HG03457 (cell line): Measurements from ENCODE around the gene SLC22A23.

Experiments
- ATAC-seq: cut with Tn5 transposase; IDR thresholded peaks from one replicate; pipeline ENCODE4 v1.9.1; 2021; ENCODE audit warnings: moderate number of reproducible peaks; ENCODE audit not compliant: unreplicated experiment

The SLC22A23 gene

DNA sequence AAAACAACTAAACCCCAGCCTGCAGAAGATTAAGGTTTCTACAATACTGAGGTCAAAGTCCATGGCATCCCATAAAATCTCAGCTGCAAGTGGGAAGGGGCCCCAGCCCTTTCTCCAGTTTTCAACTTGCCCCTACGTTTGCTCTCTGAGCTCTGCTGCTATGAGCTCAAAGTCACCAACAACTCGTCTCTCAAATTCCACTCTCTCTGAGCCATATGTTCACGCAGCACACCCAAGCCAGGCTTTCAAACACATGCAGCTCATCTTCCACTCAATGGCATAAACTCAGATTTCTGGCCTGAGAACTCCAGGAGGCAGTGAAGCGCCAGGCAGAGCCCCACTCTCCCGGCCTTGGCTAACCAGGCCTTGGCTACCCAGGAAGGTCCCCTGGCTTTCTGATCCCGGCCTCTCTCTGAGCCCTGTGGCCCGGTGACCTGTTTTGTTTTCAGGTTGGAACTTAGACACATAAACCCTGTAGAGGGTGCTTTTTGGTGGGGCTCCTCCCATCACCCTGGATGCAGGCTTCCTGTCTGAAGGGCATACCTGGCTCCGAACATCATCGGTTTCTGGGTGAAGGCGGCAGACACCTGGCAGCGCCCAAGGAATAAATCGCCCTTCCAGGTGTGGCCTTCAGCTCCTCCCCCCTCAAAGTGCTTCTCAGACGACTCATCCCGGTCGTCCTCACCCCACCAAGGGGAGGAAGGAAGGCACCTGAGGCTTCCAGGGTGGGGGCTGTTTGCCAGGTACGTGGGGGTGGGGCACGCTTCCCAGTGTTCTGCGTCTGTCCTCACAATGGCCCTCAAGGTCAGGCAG, 12.4 kb downstream of the SLC22A23 start:
- ATAC-seq, result no peak

DNA sequence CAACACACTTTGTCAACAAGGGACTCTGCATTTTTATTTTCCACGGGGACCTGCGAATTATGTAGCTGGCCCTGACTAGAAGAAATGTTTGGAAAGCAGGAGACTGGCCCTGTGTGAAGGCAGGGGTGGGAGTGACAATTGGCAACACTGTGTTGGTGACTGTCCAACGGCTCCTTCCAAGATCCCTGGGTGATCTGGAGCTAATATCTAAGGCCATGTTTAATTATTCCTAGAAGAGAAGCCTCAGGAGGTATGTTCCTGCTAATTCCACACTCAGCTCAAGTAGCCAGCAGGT, 13.7 kb downstream of the SLC22A23 start:
- no peak for ATAC-seq

DNA sequence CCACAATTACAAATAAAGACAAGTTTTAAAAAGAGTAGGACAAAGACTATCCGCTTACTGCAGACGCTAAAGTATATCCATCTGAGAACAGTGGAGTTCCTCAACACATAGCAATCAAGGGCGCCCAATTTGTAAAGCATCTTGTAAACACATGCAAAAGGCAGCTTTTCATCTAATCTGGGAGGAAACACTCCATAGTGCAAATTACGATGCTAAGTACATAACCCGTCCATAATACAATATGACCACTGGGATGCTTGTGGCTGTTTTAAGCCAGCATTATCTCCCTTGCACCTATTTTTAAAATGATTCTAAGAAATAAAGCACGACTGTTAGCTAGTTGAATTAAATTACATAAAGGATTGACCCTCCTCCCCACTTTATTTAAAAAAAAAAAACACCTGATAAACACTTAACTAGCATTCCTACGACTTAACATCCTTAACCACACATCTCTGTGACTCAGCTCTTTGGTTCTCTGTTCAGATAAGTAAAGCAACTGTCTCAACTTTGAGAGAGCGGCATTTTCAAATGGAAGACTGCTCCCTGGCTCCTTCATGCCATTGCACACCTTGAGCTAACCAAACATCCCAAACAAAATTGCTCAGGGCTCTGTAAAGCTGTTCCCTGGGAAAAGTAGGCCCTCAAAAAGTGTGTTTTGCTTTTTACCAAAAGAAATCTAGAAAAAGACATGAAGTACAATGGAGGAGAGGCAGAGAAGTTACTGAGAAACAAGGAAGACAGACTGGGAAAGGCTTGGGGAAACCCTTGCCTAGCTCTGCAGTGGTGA, 14.2 kb downstream of the SLC22A23 start:
- no peak for ATAC-seq

DNA sequence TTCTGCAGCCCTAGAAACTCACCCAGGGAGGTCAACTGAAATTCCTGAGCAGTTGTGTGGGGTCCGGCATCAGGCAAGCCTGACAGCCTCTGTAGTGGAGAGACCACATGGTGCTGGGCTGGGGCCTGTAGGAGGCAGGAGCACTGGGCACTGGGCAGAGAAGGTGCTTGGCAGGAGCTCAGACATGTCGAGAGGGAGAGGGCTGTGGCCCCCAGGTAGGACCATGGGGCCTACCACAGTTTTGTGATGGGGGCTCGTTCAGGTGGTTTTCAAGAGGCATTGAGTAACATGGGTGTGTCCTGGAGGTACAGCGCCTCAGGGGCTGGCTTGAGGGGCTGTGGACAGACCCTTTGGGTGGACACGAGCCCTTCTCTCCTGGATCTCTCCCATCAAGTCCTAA, 15.9 kb downstream of the SLC22A23 start:
- ATAC-seq, result no peak

DNA sequence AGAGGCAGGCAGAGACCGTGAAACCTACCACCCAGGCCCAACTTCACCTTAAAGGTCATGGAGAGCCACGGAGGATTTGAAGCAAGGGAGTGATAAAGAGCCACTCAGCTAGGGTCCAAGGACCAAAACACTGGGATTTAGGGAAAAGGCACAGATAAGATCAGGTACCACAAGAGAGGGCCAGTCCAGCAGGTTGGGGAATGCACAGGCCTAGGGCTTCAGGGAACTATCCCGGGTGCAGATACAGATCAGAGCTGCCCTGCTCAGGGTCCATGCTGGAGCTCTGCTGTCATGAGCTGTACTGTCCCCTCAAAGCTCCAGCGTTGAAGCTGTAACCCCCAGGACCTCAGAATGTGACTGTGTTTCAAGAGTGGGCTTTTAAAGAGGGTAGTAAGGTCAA, 16.9 kb downstream of the SLC22A23 start:
- ATAC-seq, result no peak

DNA sequence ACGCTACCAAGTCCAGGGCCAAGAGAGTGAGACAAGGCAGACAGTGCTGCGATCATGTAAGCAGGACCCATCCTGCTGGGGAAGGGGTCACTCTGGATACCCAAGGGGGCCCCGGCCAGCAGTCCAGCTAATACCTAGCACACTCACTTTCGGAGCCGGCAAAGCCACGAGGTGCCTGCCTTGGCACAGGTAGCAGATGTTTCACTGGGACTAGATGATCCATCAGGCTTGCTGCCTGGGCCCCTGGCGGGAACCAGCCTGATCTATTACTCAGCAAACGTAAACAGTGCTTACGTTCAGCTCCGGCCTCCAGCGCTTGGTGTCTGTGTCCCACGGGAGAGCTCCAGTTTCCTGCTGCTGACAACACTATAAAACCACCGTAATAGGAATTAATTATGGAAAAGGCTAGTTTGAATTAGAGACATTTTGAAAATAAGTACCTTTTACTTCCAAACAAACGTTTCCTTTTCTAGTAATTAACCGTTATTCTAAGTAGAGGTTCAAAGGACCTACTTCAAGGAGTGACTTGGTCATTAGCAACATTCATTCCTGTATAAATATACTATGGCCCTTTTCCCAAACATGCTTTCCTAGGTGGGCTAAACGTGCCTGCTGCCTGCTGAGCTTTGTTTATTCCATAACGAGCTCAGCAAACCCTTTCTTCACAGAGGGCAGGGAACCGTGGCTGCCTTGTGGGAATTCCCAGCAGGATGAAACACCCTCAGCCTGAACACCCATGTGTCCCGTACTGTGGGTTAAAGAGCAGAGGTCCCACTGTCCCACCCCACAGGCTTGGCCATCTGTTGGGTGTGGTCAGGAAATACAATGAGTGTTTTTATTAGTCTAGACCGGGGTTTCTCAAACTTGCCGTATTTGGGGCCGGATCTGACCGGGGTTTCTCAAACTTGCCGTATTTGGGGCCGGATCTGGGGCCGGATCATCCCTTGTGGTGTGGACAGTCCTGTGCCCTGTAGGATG, 18.4 kb downstream of the SLC22A23 start:
- no peak for ATAC-seq

DNA sequence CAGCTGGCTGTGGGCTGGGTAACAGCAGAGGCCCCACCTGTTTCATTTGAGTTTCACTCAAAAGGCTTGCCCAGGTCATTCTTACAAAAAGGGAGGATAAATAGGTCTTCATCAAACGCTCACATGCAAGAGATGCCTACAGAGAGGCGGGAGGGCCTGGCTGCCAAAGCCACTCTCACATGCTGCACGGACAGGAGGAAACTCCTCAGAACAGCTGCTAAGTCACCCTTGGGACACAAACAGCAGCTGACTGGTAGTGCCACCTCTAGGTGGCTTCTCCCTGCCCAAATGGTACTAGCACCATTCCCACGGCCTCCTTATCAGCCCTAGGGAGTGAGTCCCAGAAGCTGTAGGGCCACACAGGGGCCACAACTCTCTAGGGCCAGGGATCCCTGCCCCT, 23.8 kb downstream of the SLC22A23 start:
- ATAC-seq, result no peak

DNA sequence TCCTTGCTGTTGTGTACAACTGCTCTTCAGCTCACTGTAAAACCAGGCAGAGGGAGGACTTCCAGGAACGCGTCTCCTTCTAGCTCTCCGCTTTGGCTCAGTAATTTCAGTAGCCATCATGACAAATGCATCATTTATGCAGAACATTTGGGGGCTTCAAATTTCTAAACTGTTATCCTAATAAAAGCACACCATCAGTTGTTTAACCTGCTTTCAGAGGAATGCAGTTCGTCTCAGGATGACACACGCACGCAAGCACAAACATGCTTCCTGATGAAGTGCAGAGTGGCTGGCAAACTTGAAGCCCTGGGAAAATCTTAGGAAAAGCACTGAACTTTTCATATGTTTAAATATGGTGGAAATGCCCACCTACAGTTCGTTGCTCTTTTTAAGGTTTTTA, 24.4 kb downstream of the SLC22A23 start:
- no peak for ATAC-seq

DNA sequence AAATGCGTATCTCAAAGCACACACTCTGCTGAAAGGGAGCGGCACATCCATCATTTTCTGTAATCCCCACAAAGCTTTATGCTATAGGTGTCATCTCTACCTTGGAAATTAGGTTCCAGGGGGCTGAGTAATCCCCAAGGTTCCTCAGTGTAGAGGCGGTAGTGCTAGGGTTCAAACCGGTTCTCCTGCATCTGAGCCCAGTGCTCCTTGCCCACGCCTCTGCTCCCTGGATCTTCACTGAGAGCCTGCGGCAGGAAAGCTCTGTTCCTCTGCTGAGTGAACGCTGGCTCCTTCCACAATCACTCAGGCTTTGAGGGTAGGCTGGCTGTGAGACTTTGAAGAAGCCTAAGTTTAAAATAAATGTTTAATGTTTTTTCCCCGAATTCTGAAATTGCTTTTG, 24.9 kb downstream of the SLC22A23 start:
- no peak for ATAC-seq

DNA sequence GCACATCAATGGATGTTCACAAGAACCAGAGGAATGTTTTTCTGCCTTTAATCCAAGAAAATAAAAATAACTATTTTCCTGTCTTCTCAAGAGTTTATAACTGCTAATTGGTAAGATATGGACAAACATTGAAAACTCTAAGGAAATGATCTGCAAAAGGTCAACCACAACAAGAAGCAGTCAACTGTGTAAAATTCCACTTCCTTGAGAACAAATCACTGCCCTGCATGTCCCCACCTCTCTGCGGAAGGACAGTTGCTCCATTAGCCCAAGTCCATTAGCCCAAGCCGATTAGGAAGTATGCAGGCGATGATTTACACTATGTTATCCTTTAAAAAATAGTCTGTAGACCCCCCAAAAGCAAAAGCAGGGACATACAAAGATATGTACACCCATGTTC, 27.6 kb downstream of the SLC22A23 start:
- ATAC-seq, result no peak

DNA sequence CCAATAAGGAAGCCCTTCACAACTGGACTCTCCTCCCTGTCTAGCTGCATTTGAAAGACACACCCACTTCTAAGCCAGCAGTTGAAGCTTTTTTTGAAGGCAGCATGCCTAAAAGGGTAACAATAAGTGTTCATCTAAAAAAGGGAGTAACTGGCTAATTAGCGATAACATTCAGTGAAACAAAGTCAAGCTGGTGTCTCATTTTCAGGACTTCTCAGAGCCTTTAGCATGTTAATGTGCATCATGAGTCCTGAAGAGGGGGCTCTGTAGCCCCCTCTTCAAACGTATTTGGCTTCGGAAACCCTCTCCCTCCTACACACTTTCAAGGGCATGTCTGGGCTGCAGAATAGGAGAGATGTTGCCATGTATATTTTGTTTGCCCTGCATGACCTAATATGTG, 28.1 kb downstream of the SLC22A23 start:
- ATAC-seq, result no peak

DNA sequence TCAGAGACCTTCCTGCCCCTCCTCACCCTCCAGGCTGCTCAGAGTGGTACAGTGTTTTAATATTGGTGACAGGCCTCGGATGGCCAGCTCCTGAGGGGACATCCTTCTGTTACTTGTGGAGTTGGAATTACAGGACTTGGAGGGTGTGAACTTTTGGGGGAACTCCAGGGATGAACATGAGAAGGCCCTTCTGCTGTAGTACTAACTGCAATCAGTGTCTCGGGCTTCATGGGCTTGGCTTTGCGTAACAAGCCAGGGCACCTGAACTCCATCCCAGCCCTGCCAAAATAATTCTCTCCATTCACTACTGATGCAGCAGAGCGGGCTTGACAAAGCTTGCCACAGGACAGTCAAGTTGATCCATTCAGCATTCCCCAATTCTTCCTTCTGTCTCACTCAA, 28.6 kb downstream of the SLC22A23 start:
- ATAC-seq, result no peak

DNA sequence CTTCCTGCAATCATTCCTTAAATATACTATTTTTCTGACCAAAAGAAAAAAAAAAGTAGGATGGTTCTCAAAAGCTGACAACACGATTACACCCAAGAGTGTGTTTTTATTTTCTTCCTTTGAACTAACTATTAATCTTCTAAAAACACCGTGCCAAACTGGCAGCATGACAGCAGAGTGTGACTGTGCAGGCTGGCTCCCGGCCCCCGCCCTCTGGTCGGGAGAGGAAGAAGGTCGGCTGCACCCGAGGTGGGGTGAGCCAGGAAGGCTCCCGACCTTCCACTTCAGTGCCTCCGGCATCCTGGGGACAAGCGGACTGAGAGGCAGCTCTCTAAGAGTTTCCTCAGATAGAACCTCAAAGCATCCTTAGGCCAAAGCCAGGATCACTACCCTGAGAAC, 29.2 kb downstream of the SLC22A23 start:
- ATAC-seq, result no peak

DNA sequence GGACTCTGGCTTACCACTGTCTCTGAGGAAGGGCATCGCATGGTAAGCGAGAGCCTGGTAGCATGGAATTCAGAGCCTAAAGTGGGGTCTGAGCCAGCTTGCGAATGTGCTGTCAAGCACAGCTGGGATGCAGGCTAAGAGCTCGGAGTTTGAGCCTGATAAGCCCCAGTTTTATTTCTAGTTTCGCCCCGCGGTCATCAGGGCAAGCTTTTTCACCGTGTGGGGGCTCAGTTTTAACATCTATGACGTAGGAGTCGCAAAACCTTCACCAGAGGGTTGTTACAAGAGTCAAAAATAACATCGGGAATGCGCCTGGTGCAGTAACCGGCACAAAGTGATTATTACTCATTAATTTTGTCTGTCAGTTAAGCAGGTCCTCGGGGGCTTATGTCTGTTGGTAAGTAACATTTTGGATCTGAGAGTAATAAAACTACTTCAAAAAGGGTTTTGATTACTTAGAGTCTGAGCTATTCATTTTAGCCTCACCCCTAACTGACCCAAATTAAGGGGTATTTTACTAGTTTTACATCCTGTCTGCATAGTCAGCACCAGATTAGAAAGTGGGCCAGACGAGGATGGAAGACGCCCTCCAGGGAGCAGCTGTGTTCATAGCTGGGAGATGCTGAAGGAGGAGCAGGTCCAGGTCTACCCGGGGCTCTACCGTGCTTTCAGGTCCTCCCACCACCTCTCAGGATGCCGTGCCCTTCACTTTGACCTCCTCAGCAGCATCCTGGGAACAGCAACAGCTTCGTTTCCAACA, 29.7 kb downstream of the SLC22A23 start:
- ATAC-seq, result no peak

DNA sequence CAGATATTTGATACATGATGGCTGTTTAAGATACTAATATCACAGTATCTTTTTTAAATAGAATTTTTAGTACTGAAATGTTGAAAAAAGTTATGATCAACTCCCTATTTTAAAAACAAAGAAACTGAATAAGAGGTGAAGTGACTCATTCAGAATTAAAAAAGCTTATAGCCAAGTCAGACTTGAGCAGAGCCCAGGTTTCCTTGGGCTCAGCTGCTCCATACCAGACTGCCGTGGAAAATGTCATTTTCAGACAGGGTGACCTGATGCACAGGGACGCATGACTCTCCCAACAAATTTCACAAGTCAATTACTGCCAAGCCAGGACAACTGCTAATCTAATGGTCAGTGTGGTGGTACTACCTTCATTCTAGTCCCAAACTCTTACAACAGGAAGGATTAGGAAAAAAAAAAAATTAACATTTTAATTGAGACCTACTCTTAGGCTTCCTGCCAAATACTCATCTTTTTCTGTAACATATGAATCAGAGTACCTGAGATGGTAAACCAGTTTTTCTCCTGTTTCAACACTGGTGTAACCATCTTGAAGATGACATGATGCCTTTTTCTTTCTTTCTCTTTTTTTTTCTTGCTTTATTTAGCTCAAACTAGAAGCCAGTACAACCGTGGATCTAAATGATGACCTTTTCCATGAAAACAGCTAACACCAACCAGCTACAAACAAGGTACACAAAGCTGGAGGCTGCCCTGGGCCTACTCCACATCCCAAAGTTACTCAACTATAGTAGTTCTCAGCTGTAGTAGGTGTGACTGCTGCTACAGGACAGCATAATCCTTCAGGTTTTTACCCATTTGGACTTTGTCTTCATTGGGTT, 30.5 kb downstream of the SLC22A23 start:
- ATAC-seq, result no peak

DNA sequence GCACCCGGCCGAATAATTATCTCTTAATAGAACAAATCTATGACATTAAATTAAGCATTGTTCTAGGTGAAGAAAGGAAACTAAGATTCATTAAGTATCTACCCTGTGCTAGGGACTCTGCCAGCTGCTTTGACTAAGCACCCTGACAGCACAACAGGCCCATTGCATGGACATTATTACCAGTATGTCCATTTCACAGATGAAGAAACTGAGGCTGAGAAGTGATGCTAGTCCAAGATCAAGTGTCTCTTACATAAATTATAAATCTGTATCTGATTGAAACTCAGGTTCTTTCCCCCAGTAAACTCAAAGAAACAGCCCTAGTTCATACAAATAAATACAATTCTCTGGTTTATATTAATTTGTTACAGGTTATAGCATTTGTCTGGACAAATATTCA, 31.3 kb downstream of the SLC22A23 start:
- ATAC-seq, result no peak

DNA sequence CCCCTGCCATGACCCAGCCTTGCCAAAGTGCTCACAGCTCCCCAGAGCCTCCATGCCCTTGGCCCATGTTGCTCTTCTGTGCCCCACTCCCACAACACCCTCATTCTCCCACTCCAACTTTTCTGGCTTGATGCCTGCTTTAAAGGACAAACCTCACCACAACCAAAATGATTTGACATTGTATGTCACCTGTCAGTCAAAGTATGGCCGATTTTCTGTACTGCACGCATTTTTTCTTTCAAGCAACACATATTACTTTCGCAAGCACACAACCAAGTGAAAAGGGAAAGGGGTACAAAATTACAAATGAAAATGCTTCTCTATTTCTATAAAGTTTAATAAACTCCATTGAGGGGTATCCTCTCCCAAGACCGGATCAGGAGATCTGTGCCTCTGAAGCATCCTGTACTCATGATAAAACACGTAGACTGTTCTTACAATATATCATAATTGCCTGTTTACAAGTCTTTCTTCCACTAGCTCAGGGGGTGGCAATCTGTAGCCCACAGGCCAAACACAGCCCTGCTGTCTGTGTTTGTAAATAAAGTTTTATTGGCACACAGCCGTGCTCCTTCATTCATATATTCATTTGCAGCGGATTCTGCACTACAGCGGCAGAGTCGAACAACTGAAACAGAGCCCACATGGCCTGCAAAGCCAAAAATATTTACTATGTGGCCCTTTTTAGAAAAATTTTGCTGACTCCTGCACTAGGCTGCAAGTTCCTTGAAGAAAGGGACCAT, 32.5 kb downstream of the SLC22A23 start:
- no peak for ATAC-seq

DNA sequence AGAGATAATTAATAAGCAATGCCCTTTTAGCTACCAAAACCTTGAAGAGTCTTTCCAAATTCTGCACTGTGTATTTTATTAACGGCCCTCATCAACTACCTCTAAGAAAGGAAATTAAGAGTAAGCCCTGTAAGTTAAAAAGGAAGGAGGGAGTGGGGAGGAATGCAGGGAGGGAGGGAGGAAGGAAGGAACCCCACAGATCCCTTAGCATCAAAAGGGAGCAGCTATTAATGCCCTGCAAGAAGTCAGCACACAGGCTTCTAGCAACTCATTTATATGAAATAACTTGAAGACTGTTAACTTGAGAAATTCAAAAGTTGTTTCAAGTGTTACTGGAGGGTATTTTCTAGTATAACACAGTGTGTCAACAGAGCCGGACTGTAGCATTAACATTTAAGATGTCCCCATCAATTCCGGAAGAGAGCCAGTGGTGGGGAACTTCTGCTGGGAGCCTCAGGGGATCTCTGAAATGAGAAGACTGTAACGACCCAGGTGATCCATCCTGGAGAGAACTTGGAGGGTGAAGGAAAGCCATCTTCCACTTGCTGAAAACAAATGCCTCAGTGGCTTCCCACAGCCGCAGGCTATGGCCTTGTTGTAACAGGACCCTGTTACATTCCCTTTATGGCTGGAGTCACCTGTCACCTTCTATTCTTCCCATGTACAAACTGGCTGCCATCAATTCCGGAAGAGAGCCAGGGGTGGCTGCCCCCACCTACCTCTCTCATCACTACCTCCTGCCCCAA, 33.2 kb downstream of the SLC22A23 start:
- ATAC-seq, result no peak
